Measurements from ENCODE around the gene PTPRR. TPM values are rescaled to one million over a fixed set of nuclear protein-coding genes. Genes with fewer than 3 reads are reported as not detected.

The PTPRR gene, protein sequence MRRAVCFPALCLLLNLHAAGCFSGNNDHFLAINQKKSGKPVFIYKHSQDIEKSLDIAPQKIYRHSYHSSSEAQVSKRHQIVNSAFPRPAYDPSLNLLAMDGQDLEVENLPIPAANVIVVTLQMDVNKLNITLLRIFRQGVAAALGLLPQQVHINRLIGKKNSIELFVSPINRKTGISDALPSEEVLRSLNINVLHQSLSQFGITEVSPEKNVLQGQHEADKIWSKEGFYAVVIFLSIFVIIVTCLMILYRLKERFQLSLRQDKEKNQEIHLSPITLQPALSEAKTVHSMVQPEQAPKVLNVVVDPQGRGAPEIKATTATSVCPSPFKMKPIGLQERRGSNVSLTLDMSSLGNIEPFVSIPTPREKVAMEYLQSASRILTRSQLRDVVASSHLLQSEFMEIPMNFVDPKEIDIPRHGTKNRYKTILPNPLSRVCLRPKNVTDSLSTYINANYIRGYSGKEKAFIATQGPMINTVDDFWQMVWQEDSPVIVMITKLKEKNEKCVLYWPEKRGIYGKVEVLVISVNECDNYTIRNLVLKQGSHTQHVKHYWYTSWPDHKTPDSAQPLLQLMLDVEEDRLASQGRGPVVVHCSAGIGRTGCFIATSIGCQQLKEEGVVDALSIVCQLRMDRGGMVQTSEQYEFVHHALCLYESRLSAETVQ
- total RNA-seq (2014; rRNA removed; shearing (Covaris generic)), result 6.9 and 14.4 TPM in 2 replicates

DNA sequence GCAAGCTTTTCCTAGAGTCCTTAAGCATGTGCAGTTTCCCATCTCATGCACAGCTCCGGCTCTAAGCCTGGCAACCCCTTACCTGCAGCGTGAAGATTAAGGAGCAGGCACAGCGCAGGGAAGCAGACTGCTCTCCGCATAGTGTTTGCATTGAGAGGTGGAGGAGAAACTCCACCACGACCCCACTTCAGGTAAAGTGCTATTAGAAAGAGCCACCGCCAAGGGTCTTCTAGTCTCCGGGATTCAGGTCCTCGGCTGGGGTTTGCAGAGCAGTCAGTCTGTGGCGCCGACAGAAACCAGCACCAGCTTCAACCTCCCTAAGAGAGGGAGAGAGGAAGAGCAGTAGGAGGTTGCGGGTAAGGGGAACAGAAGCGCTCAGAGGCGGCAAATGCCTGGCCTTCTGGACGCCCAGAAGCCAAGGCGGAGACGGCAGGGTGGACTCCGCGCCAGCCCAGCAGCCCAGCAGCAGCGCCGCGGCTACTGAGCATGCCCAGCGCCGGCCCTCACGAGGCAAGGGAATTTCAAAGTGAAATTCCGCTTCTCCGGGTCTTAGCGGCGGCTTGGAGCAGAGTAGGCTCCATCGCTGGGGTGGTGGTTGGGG is at the start of gene PTPRR:
Gene PTPRR (minus strand): TSS at position 488 of the 601 bp plus-strand sequence. CDS start 348 bp downstream, at position 140.
- DNase-seq (ENCODE audit: low read depth), result no peak

DNA sequence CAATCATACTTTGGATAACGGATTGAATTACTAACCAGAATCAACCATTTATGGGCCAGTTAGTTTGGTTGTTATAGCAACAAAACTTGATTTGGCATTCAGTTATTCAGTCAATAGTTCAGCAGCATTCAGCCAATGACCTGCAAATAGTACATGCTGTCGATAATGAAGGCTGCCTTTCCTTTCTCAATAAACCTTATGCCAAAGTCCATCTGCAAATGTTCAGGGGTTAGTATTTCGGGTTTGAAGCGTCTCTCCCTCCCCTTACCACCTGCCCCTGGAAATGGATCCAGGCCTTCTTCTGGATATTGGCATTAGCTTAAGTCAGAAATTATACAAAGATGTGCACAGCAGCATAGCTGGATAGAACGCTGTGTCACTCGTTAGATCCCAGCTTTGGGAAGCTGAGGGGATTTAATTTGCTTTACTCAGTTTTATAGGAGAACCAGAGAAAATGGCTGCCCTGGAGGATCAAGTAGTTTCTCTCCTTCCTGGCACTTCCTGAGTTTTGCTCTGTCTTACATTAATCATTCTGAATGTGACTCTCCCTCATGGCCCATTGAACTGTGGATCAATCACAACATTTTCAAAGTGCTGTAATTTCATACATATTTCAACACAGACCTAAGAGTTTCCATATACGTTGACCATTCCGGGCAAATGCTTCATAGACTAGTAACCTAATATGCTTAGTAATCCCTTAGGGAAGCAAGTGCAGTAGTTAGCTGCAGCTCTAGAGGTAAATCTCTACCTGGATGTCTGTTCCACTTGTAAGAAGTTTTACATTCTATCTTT is 46.7 kb upstream of the PTPRR start:
- no peak for DNase-seq (ENCODE audit: low read depth)

DNA sequence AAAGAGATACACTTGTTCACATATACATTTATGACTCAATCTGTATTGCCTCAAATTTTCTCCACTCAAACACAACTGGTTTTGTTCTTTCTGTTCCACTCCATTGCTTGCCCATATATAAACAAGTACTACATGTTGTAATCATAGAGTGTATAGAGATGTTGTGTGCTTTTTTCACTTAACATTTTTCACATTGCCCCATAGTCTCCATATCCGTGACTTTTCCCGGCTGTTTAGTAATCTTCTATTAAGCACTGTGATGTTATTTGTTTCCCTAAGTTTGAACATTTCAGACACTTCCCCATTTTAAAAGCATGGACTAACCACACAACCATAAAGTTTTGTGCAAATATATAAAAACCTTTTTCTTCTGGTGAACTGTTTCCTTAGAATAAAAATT is 45.5 kb upstream of the PTPRR start:
- DNase-seq (ENCODE audit: low read depth), result no peak

DNA sequence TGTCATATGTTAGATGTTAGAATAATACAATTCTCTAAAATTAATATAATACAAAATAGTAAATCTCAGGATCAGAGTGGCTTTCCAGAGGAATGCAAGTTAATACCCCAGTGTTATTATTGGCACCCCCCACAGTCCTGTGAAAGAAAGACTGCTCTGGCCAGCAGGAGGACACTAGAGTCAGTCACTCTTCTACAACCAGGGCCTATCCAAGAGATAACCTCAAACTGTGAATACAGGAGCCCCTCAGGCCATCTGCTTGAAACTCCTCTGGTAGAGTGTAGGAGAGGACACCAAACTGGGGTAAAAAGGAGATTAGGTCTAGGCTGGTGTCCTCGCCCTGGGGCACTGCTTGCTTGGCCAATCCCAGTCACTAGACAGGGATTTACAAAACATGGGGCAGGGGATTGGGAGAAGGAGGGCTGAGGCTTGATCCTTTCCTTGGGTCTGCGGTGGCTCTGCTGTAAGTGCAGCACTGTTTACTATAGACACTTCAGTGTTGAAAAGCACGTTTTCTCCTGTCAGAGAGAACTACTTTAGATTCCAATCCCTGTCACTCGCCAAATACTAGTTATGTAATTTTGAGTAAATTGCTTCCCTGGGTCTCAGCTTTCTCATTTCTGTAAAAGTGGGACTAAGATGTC is 44.5 kb upstream of the PTPRR start:
- DNase-seq (ENCODE audit: low read depth), result no peak

DNA sequence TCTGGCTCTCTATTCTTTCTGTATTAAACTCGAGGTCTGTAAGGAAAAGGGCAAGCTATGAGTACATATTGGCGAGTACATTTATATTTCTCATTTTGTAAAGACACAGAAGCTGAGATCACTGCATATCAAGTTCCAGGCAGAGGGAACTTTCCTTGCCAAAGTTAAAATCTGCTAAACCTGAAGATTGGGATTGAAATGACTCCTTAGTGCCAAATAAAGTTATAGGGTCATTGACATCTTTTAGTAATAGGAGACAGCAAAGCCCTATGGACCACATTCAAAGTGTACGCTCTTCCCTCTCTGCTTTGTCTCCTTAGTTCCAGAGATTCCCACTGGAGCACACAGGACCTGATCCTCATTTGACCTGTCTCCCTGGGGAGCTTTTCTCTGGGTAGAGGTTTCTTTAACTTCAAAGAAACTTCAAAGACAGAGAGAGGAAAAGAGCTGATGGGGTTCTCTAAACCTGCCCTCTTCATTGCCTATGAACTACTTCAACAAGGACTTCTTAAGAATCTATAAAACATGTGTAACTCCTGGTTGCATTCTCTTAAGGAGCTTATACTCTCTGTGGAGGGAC is 42.6 kb upstream of the PTPRR start:
- no peak for DNase-seq (ENCODE audit: low read depth)

DNA sequence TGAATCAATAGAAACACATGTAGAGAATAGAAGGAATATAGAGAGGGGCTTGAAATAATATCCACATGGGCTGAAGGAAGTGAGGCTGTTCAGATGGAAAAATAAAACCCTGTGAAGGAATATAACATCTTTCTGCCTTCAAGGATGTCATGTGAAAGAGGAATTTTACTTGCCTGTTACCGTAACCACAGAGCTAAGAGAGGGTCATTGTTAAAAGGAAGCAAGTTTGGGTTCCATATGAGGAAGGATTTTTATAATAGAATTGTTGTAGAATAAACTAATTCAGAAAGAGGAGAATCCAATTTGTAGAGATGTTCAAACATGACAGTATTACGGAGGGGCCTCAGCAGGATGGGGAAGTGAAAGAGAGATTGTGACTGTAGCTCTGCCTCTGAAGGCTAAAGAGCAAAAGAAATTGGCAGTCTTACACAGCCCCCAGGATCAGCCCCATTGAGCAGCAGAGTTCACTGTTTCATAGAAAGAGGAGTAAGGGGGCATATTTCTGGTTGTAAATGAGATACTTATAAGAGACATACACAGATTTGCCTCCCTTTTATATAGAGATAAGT is 41.8 kb upstream of the PTPRR start:
- no peak for DNase-seq (ENCODE audit: low read depth)

DNA sequence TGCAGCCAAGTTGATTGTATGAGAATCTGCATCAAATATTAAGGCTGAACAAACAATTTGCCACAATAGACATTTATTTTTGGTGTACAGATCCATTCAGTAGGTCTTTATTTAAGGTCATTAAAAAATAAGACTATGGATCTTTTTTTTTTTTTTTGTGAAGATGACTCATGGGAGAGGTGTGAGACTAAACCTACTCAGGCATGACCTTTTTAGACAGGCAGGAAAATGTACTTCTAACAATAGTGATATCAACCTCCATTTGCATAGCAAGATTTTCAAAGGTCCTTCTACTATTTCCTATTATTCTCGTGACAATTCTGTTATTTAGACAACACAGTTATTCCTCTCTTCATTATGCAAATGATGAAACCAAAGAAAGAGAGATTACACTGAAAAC is 39.9 kb upstream of the PTPRR start:
- DNase-seq (ENCODE audit: low read depth), result no peak

DNA sequence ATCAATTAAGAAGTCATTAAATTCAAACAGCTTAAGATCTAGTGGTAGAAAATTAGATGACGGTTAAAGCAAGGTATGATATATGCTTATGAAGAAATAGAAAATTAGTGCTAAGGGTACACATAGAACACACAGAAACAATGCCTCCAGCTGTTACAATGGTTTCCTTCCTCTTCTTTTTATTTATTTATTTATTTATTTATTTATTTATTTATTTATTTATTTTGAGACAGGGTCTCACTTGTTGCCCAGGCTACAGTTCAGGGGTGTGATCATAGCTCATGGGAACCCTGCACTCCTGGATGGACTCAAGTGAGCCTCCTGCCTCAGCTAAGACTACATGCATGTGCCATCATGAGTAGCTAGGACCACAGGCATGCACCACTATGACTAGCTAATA is 34.9 kb upstream of the PTPRR start:
- DNase-seq (ENCODE audit: low read depth), result no peak

DNA sequence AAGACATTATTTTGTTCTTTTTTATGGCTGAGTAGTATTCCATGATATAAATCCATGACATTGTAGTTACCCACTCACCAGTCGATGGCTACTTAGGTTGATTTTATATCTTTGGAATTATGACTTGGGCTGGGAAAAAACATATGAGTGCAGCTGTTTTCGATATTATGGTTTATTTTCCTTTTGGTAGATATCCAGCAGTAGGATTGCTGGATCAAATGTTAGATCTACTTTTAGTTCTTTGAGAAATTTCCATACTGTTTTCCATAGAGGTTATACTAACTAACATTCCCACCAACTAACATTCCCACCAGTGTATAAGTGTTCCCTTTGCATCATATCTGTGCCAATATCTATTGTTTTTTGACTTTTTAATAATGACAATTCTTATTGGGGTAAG is 29.9 kb upstream of the PTPRR start:
- DNase-seq (ENCODE audit: low read depth), result no peak

DNA sequence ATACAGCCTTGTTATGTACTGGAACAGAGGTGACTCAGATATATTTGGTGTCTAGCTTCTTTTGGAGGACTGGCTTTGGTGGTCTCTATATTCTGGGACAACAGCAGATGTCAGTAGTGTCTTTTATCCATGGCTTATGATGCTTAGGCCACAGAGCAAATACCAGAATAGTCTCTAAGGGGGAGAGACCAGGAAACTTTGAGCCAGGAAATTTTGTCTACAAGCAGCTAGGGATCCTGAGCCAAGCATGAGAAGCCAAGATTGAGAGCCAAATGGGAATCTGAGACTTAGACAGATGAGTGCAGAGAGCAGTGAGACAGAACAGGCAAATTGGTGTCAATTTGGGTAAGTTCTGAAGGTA is 28.4 kb upstream of the PTPRR start:
- DNase-seq (ENCODE audit: low read depth), result no peak

DNA sequence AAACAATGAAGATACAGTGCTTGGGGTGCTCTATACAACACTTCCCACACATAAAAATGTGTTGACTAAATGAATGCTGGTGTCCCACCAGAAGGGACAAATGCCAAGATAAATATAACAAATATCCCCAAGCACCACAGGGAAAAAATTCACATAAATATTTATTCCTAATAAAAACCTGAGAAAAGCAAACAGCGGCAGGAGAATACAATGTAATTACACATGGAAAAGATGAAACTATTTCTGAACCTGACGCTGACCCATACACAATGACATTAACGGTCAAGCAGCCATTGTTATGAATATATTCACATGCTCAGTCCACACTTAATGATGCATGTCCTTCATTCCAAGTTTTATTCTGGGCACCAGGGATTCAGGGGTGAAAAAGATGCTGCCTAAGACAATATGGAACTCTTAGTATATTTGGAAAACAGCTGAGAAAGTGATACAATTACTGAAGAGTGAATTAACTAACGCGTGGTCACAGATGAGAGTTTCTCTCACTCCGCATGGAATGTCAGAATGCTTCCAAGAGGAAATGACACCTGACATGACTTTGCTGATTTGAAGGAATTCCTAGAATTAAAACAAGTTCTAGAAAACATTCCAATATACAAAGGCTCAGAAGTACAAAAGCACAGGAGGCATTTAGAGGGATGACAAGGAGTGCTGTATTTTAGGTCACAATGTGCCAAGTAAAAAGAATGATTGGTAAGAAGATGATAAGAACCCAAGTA is 27.9 kb upstream of the PTPRR start:
- DNase-seq (ENCODE audit: low read depth), result no peak

DNA sequence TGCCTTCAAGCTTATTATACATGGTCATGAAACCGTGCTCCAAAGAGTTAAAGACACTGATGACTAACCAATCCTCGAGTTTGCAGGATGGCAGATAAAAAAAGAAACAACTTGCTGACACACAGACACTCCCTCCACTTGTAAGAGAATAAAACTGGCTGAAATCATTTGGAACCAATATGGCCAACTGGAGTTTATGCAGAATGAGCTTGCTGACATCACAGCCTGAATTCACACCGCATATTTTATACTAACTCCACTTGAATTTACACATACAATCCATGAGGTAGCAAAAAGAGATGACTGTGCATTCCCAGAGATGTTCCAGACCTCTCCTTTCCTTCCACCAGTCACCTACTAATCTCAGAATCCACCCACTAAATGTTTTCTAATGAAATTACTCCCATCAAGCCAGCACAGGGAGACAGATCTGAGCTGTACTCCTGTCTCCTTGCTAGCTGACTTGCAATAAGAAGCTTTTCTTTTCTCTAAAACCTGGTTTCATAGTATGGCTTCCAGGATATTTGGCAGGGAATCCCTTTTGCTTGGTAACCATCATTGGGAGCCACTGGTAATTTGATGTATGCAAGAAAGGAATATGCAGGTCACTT is 15.8 kb upstream of the PTPRR start:
- no peak for DNase-seq (ENCODE audit: low read depth)

DNA sequence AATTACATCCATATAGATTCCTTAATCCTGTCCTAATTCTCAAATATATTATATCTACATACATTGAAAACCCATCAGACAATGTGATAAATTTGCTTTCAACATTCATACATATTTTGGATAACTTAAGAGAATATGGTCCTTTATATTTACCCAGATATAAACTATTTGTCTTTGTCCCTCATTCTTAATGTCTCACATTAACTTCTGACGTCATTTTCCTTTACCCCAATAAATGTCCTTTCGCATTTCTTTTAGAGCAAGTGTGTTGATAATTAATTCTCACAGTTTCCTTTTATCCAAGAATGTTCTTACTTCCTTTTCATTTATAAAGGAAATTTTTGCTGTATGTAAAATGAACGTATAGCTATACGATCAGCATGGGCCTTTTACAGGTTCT is 12.6 kb upstream of the PTPRR start:
- no peak for DNase-seq (ENCODE audit: low read depth)

DNA sequence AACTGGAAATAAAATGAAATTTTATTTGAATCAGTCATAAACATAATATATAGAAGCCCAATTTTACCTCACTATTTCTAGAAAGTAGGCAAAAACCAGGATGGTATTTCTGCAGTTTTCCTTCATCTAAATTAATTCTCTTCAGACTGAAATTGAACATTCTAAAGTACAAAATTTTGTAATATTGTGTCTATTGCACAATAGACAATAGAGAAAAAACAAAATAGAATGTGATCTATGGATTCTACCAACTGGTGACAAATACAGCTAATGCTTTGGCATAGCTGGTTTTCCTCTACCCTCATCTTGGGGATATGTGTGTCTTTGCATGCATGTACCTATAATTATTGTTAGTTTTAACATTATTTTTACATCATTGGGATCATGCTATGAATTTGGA is 8.5 kb upstream of the PTPRR start:
- no peak for DNase-seq (ENCODE audit: low read depth)

DNA sequence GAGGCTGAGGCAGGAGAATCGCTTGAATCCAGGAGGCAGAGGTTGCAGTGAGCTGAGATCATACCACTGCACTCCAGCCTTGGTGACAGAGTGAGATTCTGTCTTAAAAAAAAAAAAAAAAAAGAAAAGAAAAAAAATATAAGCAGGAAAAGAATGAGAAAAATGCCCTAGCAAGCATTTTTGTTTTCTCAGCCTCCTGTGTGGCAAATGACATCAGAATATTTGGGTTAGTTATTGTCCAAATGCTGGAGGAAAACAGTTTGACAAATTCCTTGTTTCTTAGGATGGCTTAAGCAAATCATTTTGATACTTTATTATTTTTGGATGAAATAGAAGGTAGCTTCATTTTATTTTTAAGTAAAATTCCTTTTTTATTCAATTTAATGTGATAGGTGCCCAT is 7.5 kb upstream of the PTPRR start:
- no peak for DNase-seq (ENCODE audit: low read depth)

DNA sequence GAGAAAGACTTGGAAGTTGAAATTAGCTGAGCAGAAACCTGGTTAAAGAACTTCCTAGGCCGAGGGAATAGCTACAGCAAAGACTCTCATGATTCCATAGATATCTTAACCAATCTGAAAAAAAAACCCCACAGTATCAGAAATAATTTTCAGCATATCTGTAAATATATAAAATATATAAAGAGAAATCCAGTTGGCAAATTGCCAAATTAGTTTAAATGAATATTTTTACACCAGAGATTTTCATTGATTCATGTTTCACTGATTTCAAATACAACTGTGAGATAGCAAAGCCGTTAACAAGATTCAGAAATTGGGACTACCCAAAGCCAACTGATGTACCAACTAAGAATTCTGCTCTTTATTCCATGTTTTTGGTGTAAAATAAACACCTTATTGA is 6.8 kb upstream of the PTPRR start:
- DNase-seq (ENCODE audit: low read depth), result no peak

DNA sequence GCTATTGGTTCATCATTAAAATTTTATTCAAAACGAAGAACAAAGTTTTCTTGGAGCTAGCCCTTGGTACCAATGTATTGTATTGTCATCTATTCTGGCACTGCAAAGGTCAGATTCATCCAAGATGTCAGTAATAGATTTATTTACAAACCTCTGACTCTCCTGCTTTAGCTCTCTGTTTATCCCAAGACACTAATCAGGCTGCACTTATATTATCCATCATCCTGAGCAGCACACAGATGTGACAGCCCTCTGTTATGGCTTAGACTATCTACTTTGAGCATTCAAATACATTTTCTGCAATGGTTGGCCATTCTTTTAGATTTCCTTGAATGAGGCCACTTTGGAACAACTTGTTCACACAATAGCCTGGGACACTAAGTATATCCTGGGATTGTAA is 5.0 kb upstream of the PTPRR start:
- DNase-seq (ENCODE audit: low read depth), result no peak

DNA sequence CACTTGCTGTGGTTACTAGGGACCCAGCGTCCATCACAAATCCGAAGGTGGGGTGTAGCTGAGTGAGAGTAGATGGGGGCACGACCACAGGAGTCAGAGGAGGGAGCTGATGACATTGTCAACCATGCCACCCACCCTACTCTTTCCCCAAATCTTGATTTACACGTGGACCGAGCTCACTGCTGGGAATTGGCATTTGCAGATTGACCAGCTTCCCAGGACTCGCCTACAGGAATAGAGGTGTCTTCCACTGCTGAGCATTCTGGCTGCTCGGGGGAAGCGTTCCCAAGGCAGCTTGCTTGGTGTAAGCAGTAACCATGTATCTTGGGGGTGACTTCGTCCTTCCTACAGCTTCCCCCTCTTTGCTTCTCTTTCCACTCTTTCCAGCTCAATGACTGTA is 353 bp upstream of the PTPRR start:
- no peak for DNase-seq (ENCODE audit: low read depth)

DNA sequence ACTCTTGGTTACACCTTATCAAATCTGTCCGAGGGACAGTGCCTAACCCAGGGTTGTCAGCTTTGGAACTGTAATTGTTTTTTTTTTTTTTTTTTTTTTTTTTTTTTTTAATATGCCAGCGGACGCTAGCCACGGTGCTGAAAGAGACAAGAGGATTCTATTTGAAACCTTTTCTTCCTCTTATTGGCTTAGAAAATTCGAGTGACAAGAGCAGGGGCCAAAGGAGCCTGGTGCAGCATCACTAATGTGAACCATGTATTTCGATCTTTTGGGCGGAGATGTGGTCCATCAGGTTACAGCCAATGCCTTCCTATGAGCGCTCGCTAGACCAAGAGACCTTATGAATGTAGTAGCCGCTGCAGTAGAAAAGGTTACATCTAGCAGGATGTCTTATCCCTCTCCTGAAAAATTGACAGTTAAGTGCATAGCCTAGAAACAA is 922 bp downstream of the PTPRR start:
- peak; percentile 2 for DNase-seq (ENCODE audit: low read depth)

DNA sequence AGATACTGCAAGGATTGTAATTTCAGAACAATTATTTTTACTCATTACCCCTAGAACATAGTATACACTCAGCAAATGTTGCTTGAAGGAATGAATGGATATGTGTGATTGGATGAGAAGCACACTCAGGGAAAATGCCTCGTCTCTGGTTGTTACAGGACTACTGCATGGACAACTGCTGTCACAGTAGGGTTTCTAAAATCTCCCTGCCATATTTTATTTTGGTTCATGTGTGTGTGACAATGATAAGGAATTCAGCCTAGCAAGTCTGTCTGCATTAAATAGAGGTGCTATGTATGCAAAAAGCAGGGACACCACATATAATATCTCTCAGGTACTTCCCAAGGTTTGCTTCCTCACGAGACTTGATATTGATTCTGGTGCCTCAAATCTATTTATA is 1.4 kb downstream of the PTPRR start:
- DNase-seq (ENCODE audit: low read depth), result no peak

All from M059J (cell line).